ENCODE data around the gene LDLRAP1. TPM values are rescaled to one million over a fixed set of nuclear protein-coding genes. Genes with fewer than 3 reads are reported as not detected.
A peak's percentile ranks its signal among the peaks of the same experiment; 100 is the strongest.

Gene LDLRAP1
- total and polyA plus RNA-seq, 9 donors: 9.1 to 17.4 (median 13.1) TPM

- Histone ChIP-seq H3K36me3 (no peaks in the 10 kb centered on the region), H3K27me3 (no peaks in the 10 kb centered on the region), H3K4me3 (no peak overlapping the region), H3K9me3 (no peaks in the 10 kb centered on the region), H3K4me1 (ENCODE audit: insufficient read depth) (peaks cover 28% of the 10 kb centered on the region), H3K27ac (no peak overlapping the region)
- WGBS, 3 donors: 89 to 91% (median 90%) methylated on average over 4 of the region's 4 CpGs
- intact Hi-C loops (cut with DNase I): loop anchor here in 1 of 4 donors (10.0 kb wide), 1 partner anchor 304 kb away; the partner anchor contains the start of gene RSRP1
- no peak for TF ChIP-seq POLR2A (IDR thresholded peaks at IDR 0.05)
- TF ChIP-seq CTCF (IDR thresholded peaks at IDR 0.05): no peak
- no peak for TF ChIP-seq EP300 (IDR thresholded peaks at IDR 0.05)
- DNase-seq: no peak
Observed at GRCh38 chr1:25548601-25549000, 5.2 kb downstream of the LDLRAP1 start.

GRCh38 chr1:25549273-25550154, 6.1 kb downstream of the LDLRAP1 start:
- 57 to 71% (median 60%) methylated on average over 19 of the region's 19 CpGs for WGBS, 3 donors

GRCh38 chr1:25550155-25550506, 6.7 kb downstream of the LDLRAP1 start:
- Histone ChIP-seq H3K36me3 (no peaks in the 10 kb centered on the region), H3K9me3 (no peaks in the 10 kb centered on the region), H3K27me3 (no peaks in the 10 kb centered on the region), H3K4me3 (no peak overlapping the region), H3K4me1 (ENCODE audit: insufficient read depth) (peaks cover 31% of the 10 kb centered on the region), H3K27ac (no peak overlapping the region)
- no peak for DNase-seq
- 47 to 65% (median 54%) methylated on average over 2 of the region's 2 CpGs for WGBS, 3 donors
- no peak for TF ChIP-seq EP300 (IDR thresholded peaks at IDR 0.05)
- no peak for TF ChIP-seq CTCF (IDR thresholded peaks at IDR 0.05)
- intact Hi-C loops (cut with DNase I): no loop called here

More at GRCh38 chr1:25549273-25550154, 6.1 kb downstream of the LDLRAP1 start:
- H3K4me3 ChIP-seq: no peak overlapping the region
- no peak for DNase-seq
- no peaks in the 10 kb centered on the region for H3K9me3 ChIP-seq
- H3K27me3 ChIP-seq: no peaks in the 10 kb centered on the region
- no peaks in the 10 kb centered on the region for H3K36me3 ChIP-seq
- TF ChIP-seq EP300 (IDR thresholded peaks at IDR 0.05) (no peak), POLR2A (IDR thresholded peaks at IDR 0.05) (no peak), CTCF (IDR thresholded peaks at IDR 0.05) (no peak)
- peaks cover 33% of the 10 kb centered on the region for H3K4me1 ChIP-seq (ENCODE audit: insufficient read depth)
- H3K27ac ChIP-seq: no peak overlapping the region
- intact Hi-C loops (cut with DNase I): loop anchor here in 1 of 4 donors (10.0 kb wide), 1 partner anchor 305 kb away; the partner anchor contains the start of gene RSRP1

- peaks cover 30% of the 10 kb centered on the region for H3K4me1 ChIP-seq (ENCODE audit: insufficient read depth)
Observed at GRCh38 chr1:25550683-25551310, 7.4 kb downstream of the LDLRAP1 start.

More at GRCh38 chr1:25550683-25551310, 7.4 kb downstream of the LDLRAP1 start:
- H3K36me3 ChIP-seq: no peaks in the 10 kb centered on the region
- H3K27me3 ChIP-seq: no peaks in the 10 kb centered on the region
- no peaks in the 10 kb centered on the region for H3K9me3 ChIP-seq
- intact Hi-C loops (cut with DNase I): no loop called here
- H3K27ac ChIP-seq: no peak overlapping the region
- TF ChIP-seq EP300 (IDR thresholded peaks at IDR 0.05) (no peak), POLR2A (IDR thresholded peaks at IDR 0.05) (no peak), CTCF (IDR thresholded peaks at IDR 0.05) (no peak)
- peak in 3 of 5 donors; percentile 51 to 67 (median 66) for DNase-seq
- no peak overlapping the region for H3K4me3 ChIP-seq
- 37 to 50% (median 39%) methylated on average over 3 of the region's 3 CpGs for WGBS, 3 donors
